SK-N-DZ (cell line): ENCODE data around the gene ETV6.
"Not testable (repeated sequence)": the region's sequence is repeated elsewhere in the genome, so short reads cannot be mapped to it uniquely, and the experiment has no call there.

Source experiments
- DNase-seq: peaks from one replicate; pipeline ENCODE4 v3.0.0-alpha.2; 2015; ENCODE audit warnings: low spot score

ETV6 gene

DNA sequence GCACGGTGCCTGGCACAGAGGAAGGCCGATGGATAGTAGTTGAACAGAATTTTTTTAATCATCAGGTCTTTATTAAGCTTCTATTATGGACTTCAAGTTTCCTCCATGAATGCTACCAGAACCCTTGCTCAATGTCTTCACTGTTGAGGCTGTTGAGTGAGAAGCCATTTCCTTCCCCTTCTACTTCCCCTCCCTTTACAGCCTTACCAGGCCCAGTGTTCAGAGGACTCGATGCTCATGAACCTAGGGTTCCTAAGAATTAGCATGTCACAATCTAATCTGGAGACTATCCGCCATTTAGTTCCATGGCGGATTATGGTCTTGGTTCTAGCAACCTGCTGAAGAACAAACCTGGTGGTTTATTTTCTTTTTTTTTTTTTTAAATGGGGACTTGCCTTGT lies 17.7 kb downstream of the ETV6 start:
- no peak for DNase-seq

DNA sequence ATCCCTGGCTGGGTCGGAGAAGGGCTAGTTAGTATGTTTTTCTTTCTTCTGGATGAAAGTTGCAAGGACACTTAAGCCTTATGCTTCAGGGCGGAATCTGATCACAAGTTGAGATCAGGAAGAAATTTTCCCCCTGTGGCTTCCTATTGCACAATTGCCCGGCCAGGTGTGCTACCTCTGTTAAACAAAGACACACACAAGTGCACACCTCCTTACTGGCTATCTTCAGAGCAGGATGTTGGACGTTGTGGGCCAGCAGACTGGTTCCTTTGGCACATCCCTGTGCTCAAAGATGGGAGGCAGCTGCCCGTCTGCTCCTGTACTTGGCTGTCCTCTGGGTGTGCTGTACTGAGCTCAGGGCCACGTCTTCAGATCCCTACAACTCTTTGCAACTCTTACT lies 19.1 kb downstream of the ETV6 start:
- DNase-seq, result no peak

DNA sequence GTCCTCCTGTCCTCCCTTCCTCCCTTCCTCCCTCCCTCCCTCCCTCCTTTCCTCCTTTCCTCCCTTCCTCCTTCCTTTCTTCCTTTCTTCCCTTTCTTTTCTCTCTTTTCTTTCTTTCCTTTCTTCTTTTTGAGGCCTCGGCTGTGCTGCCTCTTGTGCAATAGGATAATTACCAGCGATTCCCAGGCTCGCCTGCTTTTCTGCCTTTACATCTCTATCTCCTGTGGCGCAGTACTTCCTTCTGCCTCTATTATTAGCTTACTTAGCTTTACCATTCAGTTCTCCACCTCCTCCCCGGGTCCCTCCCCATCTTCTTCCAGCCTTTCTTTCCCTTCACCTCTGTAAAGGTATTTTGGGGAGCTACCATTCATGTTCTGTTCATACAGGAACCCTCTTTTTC lies 19.9 kb downstream of the ETV6 start:
- no peak for DNase-seq

GRCh38 chr12:11672256-11673191 lies 23.1 kb downstream of the ETV6 start:
- DNase-seq, result peak; percentile 60

- DNase-seq, result no peak
These were observed 24.4 kb downstream of the ETV6 start for GRCh38 chr12:11673666-11674461.

DNA sequence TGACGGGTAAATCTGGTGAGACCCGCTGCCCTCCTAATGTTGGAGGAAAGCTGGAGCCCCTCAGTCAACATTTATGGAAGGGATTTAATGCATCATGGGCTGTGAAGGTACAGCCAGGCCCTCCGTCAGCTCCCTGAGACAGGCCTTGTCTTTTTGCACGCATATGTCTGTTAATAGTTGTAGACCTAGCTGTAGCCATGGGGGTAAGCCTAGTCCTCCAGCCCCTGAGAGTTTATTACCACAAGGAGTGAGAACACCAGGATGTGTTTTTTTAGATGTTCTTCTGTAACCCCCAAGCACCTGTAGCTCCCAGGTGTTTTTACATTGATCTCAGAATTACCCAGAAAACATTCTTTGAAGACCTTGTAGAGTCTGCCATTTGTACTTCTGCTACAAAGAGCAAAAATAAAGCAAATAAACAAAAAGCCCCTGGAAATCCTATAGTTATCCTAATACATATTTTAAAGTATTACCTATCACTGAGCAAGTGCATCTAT lies 25.5 kb downstream of the ETV6 start:
- DNase-seq, result no peak

- DNase-seq, result no peak
These were observed 26.6 kb downstream of the ETV6 start for GRCh38 chr12:11676052-11676451.

GRCh38 chr12:11677093-11677492 lies 27.6 kb downstream of the ETV6 start:
- DNase-seq, result no peak

DNA sequence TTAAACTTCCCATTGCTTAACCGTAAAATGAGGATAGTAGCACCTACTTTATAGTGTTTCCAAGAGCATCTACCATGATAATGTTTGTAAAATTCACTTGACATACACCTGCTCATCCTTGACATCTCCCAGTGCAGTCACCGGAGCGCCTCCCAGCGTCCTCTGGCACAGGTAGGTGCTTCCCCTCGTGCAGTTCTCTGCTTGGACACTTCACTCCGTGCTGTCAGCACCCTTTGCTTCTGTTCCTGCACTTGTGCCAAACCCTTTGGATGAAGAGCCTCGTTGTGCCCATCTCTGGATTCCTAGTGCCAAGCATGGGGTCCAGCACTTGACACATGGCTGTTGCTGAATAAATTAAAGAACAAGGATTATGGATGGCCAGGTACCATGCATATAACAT lies 28.3 kb downstream of the ETV6 start:
- no peak for DNase-seq

- DNase-seq, result no peak
These were observed 29.3 kb downstream of the ETV6 start for GRCh38 chr12:11678781-11679180.

DNA sequence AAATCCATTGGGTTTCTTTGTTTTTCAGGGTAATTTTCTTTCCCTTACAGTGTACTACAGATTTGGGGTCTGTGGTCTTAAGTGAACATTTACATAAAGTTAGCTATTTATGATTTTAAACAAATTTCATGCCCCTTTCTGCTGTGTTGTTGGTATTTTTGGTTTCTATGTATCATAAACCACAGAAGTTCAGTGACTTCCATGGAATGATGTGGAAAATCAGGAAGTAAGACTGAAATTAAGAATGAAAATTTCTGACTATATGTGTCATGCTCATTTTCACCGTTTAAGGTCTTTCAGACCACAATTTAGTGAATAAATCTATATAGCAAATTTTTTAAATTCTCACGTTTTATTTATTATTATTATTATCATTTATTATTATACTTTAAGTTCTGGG lies 31.7 kb downstream of the ETV6 start:
- DNase-seq, result no peak

- DNase-seq, result not testable (repeated sequence)
These were observed 32.2 kb downstream of the ETV6 start for GRCh38 chr12:11681695-11682094.

DNA sequence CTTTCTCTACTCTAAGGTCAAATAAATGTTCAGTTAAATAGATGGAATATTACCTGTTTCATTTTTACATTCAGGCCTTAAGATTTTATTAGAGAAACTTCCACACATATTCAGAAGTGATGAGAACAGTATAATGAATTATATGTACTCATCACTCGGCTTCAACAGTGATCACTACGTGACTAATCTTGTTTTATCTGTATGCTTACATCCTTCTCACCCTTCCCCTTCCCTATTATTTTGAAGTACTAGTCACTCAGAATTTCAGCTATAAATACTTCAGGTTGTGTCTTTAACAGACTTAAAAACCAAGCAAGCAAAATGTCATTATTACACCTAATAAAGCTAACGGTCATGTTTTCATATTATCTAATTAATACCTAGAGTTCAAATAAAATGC lies 34.9 kb downstream of the ETV6 start:
- no peak for DNase-seq

DNA sequence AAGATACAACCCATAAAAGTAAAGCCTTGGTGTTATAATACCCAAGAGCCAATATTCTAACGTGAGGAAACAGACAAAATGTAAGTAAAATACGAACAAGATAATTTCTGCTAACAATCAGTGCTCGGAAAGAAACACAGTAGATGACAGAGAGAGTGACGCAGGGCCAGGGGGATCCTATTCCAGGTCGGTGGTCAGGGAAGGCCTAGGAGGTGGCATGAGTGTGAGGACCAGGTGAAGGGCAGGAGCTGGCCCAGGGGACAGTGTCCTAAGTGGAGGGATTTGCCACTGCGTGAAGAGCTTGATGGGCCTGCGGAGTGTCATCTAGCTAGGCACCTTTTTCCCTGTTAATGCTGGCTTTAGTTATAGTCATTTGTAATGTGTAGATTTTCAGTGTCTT lies 35.3 kb downstream of the ETV6 start:
- no peak for DNase-seq

GRCh38 chr12:11685316-11685715 lies 35.8 kb downstream of the ETV6 start:
- DNase-seq, result no peak

- DNase-seq, result no peak
These were observed 36.2 kb downstream of the ETV6 start for GRCh38 chr12:11685716-11686115.

- no peak for DNase-seq
These were observed 36.6 kb downstream of the ETV6 start for GRCh38 chr12:11686120-11686519.

- DNase-seq, result no peak
These were observed 38.1 kb downstream of the ETV6 start for GRCh38 chr12:11687528-11687927.

GRCh38 chr12:11688379-11688778 lies 38.9 kb downstream of the ETV6 start:
- DNase-seq, result no peak

DNA sequence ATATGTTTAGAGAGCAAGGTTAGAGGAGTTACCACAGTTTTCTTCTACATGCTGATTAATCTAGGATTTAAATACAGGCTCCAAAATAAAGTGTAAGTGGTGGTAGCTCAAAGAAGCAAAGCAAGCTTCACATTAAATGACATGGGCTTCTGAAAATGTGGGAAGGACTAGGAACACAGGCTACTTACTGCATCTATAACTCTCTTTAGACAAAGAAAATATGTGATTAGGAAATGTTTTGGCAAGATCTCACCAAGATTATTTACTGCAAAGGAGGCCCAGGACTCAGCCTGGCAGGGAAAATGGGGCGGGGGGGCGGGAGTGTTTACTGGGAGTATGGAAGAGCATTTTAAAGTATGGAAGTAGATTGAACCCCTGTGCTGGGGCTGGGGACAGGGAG lies 39.4 kb downstream of the ETV6 start:
- no peak for DNase-seq

GRCh38 chr12:11689591-11690186 lies 40.2 kb downstream of the ETV6 start:
- peak; percentile 75 for DNase-seq

- DNase-seq, result no peak
These were observed 43.6 kb downstream of the ETV6 start for GRCh38 chr12:11693067-11693466.
